ENCODE data around the gene GUCA2B.

The GUCA2B gene

DNA sequence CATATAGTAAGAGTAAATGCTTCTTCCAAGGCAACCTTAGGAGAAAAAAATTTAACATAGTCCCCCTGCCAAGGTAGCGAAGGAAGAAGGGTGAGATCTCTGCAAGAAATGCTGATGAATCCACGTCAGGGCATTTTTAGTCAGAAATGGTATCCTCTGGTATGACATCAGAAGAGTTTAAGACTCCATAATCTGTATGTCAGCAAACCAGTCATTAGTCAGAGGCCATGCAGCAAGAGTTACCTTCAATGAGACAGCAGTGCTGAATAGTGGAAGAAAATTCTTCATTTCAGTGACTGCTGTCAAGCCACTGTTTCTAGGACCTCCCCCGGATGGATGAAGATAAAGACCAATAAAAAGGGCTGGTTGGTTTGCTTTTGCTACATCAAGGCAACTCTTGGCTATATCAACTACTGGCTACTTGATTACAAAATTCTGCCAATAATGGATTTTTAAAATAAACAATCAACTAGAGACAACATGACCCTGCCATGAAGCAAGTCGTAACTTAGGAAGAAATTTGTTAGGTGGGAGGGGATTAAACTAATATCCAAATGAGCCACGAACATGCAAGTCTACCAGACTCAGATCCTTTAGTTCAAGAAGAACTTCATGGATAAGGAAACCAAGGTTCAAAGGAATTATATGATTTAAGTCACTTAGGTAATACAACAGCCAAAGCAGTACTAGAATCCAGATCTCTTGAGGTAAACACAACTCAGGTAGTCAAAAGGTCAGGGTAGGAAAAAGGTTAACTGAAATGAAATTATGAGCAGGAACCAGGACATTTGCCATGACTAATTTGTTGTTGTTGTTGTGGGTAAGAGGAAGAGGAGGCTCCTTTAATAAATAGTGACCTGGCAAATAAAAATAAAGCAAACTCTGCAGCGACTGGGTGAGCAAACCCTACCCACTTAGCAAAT, 37.0 kb downstream of the GUCA2B start:
- Mint-ChIP-seq H3K27ac (peak overlapping the region in 1 of 3 experiments; percentile 42), H3K36me3 (ENCODE audit: low read depth) (peaks cover 58% of the 10 kb centered on the region), H3K27me3 (ENCODE audit: low read depth) (no peaks in the 10 kb centered on the region), H3K9me3 (no peaks in the 10 kb centered on the region), H3K4me1 (peaks cover 8% of the 10 kb centered on the region), H3K4me3 (no peak overlapping the region)
- TF ChIP-seq, protein P1, sequence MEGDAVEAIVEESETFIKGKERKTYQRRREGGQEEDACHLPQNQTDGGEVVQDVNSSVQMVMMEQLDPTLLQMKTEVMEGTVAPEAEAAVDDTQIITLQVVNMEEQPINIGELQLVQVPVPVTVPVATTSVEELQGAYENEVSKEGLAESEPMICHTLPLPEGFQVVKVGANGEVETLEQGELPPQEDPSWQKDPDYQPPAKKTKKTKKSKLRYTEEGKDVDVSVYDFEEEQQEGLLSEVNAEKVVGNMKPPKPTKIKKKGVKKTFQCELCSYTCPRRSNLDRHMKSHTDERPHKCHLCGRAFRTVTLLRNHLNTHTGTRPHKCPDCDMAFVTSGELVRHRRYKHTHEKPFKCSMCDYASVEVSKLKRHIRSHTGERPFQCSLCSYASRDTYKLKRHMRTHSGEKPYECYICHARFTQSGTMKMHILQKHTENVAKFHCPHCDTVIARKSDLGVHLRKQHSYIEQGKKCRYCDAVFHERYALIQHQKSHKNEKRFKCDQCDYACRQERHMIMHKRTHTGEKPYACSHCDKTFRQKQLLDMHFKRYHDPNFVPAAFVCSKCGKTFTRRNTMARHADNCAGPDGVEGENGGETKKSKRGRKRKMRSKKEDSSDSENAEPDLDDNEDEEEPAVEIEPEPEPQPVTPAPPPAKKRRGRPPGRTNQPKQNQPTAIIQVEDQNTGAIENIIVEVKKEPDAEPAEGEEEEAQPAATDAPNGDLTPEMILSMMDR (IDR thresholded peaks at IDR 0.05; ENCODE audit: unreplicated experiment in 3 of 3): no peak

DNA sequence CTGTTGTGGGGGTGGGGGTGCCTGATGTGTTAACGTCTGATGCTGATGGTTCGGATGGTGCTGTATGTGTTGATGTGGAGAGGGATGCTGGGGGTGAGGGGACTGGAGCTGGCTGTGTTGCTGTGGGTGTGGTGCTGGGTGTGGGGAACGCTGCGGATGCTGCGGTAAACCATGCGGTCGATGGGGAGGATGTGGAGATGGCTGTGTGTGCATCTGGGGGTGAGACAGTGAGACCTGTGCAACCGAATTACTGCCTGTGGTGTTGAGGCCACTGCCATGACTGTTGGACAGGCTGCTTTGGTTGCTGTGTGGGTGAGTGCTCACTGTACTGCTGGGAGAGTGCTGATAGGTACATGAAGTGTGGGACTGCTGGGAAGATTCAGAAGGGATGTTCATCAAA, 38.1 kb downstream of the GUCA2B start:
- H3K36me3 Mint-ChIP-seq (ENCODE audit: low read depth): peaks cover 48% of the 10 kb centered on the region
- H3K27ac Mint-ChIP-seq: no peak overlapping the region
- no peaks in the 10 kb centered on the region for H3K9me3 Mint-ChIP-seq
- H3K4me3 Mint-ChIP-seq: no peak overlapping the region
- TF ChIP-seq, protein P1 (IDR thresholded peaks at IDR 0.05; ENCODE audit: unreplicated experiment in 3 of 3): no peak
- peaks cover 2% of the 10 kb centered on the region for H3K4me1 Mint-ChIP-seq
- no peaks in the 10 kb centered on the region for H3K27me3 Mint-ChIP-seq (ENCODE audit: low read depth)

DNA sequence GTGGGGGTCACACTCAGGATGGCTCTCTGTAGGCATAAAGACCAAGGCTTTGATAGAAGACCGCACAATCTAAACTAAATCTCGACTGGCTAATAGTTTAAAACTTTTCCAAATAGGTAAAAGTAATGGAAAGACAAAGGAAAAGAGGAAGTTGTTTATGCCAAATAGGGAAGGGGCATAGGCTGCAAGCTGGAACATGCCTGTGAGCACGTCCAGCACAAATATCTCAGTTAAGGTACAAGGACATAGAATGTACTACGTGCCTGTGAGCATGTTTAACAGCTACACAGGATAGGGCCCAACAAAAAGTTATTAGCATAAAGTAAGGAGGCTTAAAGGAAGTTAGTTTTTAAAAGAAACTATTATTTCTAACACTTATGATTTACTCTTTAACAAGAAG, 38.9 kb downstream of the GUCA2B start:
- H3K27me3 Mint-ChIP-seq (ENCODE audit: low read depth): no peaks in the 10 kb centered on the region

DNA sequence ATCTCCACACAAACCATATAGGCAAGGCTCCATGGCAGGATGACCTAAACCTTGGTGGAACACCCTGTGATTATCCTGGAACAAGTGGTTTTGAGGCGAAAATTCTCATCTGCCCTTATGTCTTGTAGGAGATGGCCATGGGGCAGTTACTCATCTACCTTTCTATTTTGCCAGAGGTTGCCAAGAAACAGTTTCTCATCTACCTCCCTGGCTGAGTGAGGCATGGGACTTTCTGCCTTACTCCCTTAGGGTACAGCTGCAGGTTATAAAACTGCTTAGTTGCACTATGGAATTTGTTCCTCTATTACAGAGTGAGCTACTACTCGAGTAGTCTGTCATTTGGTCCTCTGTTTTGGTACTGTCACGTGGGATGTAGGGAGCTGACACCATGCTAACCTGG, 42.6 kb downstream of the GUCA2B start:
- Mint-ChIP-seq H3K27me3 (ENCODE audit: low read depth) (no peaks in the 10 kb centered on the region), H3K36me3 (ENCODE audit: low read depth) (peaks cover 51% of the 10 kb centered on the region)

More for the DNA sequence above, 38.9 kb downstream of the GUCA2B start:
- H3K4me3 Mint-ChIP-seq: no peak overlapping the region
- peaks cover 51% of the 10 kb centered on the region for H3K36me3 Mint-ChIP-seq (ENCODE audit: low read depth)
- TF ChIP-seq, protein P1 (IDR thresholded peaks at IDR 0.05; ENCODE audit: unreplicated experiment in 3 of 3): no peak
- H3K9me3 Mint-ChIP-seq: no peaks in the 10 kb centered on the region
- H3K4me1 Mint-ChIP-seq: no peaks in the 10 kb centered on the region
- H3K27ac Mint-ChIP-seq: no peak overlapping the region

DNA sequence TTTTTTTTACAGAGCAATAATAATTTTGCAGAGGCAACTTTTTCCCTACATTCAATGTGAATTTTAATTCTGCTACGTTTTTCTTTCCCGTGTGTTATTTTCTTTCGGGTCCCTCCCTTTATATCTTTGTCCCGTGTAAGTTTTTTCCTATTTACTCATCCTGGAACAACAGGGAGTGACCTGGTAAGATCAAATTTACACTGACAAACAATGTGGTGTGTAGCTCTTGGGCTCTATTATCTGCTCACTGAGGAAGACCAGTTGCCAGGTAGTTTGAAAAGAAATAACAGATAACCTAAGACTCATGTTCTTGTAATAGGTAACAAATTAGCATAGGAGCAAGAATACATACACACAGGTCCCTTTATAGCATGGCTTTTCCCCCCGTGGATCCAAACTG, 45.0 kb downstream of the GUCA2B start:
- Mint-ChIP-seq H3K4me1 (no peaks in the 10 kb centered on the region), H3K36me3 (ENCODE audit: low read depth) (peaks cover 67% of the 10 kb centered on the region), H3K27me3 (ENCODE audit: low read depth) (no peaks in the 10 kb centered on the region), H3K9me3 (peaks cover 12% of the 10 kb centered on the region), H3K4me3 (no peak overlapping the region), H3K27ac (peak overlapping the region in 1 of 3 experiments; percentile 6)
- TF ChIP-seq, protein P1 (IDR thresholded peaks at IDR 0.05; ENCODE audit: unreplicated experiment in 3 of 3): no peak

More for the DNA sequence above, 42.6 kb downstream of the GUCA2B start:
- Mint-ChIP-seq H3K9me3 (no peaks in the 10 kb centered on the region), H3K4me1 (no peaks in the 10 kb centered on the region), H3K27ac (no peak overlapping the region), H3K4me3 (no peak overlapping the region)
- TF ChIP-seq, protein P1 (IDR thresholded peaks at IDR 0.05; ENCODE audit: unreplicated experiment in 3 of 3): no peak

DNA sequence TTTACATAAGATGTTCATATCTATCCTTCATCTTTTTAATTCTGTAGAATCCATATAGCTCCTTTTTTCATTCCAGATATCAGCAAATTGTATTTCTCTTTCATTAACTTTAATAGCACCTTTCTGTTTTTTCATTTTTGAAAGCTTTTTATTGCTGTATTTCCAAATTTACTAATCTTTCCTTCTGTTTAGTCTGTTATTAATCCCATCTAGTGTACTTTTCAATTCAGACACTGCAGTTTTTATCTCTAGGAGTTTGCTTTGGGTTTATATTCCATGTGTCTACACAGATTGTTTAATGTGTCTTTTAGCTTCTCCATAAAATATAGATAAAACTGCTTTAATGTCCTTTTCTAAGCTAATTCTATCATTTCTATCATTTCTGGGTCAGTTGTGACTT, 48.8 kb downstream of the GUCA2B start:
- TF ChIP-seq, protein P1 (IDR thresholded peaks at IDR 0.05; ENCODE audit: unreplicated experiment in 3 of 3): no peak
- H3K27ac Mint-ChIP-seq: no peak overlapping the region
- H3K36me3 Mint-ChIP-seq (ENCODE audit: low read depth): peaks cover 84% of the 10 kb centered on the region
- H3K9me3 Mint-ChIP-seq: peaks cover 27% of the 10 kb centered on the region
- no peaks in the 10 kb centered on the region for H3K4me1 Mint-ChIP-seq
- H3K4me3 Mint-ChIP-seq: no peak overlapping the region
- peaks cover 3% of the 10 kb centered on the region for H3K27me3 Mint-ChIP-seq (ENCODE audit: low read depth)

All from nephron (organoid).